ENCODE measurements around the gene LRRC7. TPM values are rescaled to one million over a fixed set of nuclear protein-coding genes. Genes with fewer than 3 reads are reported as not detected.

The LRRC7 gene
- total RNA-seq, 1 experiment from 2014 or later = 0.14 TPM

GRCh38 chr1:69691179-69691578 is 123.5 kb downstream of the LRRC7 start:
- H3K4me1 Mint-ChIP-seq (ENCODE audit: low read depth, unreplicated experiment) = no peaks in the 10 kb centered on the region
- H3K9me3 Mint-ChIP-seq (ENCODE audit: low read depth, unreplicated experiment) = no peaks in the 10 kb centered on the region
- no TSS peak for BruUV-seq (replicated peaks)
- no peak overlapping the region for H3K4me3 Mint-ChIP-seq (ENCODE audit: low read depth, unreplicated experiment)
- H3K27me3 Mint-ChIP-seq (ENCODE audit: unreplicated experiment) = no peaks in the 10 kb centered on the region
- CTCF ChIA-PET = no interaction called here
- no peak overlapping the region for H3K27ac Mint-ChIP-seq (ENCODE audit: unreplicated experiment)
- no peak for DNase-seq
- intact Hi-C loops (cut with micrococcal nuclease; ENCODE audit: unreplicated experiment) = no loop called here
- no peak for TF ChIP-seq CTCF (IDR thresholded peaks at IDR 0.05; ENCODE audit: unreplicated experiment)
- H3K36me3 Mint-ChIP-seq (ENCODE audit: insufficient read depth, unreplicated experiment) = no peaks in the 10 kb centered on the region

GRCh38 chr1:69693921-69694675 is 126.4 kb downstream of the LRRC7 start:
- H3K27ac Mint-ChIP-seq (ENCODE audit: unreplicated experiment) = no peak overlapping the region
- intact Hi-C loops (cut with micrococcal nuclease; ENCODE audit: unreplicated experiment) = no loop called here
- H3K9me3 Mint-ChIP-seq (ENCODE audit: low read depth, unreplicated experiment) = no peaks in the 10 kb centered on the region
- BruUV-seq (replicated peaks) = no TSS peak
- no peak for DNase-seq
- CTCF ChIA-PET = no interaction called here
- no peaks in the 10 kb centered on the region for H3K27me3 Mint-ChIP-seq (ENCODE audit: unreplicated experiment)
- no peak for TF ChIP-seq CTCF (IDR thresholded peaks at IDR 0.05; ENCODE audit: unreplicated experiment)
- no peak overlapping the region for H3K4me3 Mint-ChIP-seq (ENCODE audit: low read depth, unreplicated experiment)
- no peaks in the 10 kb centered on the region for H3K4me1 Mint-ChIP-seq (ENCODE audit: low read depth, unreplicated experiment)
- no peaks in the 10 kb centered on the region for H3K36me3 Mint-ChIP-seq (ENCODE audit: insufficient read depth, unreplicated experiment)

- CTCF ChIA-PET = interaction anchor here (0.6 kb wide), 1 partner anchor 1184 kb away, joined by 3 read pairs; no protein-coding TSS in a partner anchor
- Mint-ChIP-seq H3K27me3 (ENCODE audit: unreplicated experiment) (no peaks in the 10 kb centered on the region), H3K36me3 (ENCODE audit: insufficient read depth, unreplicated experiment) (no peaks in the 10 kb centered on the region), H3K4me3 (ENCODE audit: low read depth, unreplicated experiment) (no peak overlapping the region), H3K9me3 (ENCODE audit: low read depth, unreplicated experiment) (no peaks in the 10 kb centered on the region), H3K27ac (ENCODE audit: unreplicated experiment) (no peak overlapping the region), H3K4me1 (ENCODE audit: low read depth, unreplicated experiment) (peaks cover 4% of the 10 kb centered on the region)
- DNase-seq = no peak
- TF ChIP-seq CTCF (IDR thresholded peaks at IDR 0.05; ENCODE audit: unreplicated experiment) = no peak
- no TSS peak for BruUV-seq (replicated peaks)
- intact Hi-C loops (cut with micrococcal nuclease; ENCODE audit: unreplicated experiment) = no loop called here
Measured at GRCh38 chr1:69697340-69697739, 129.6 kb downstream of the LRRC7 start.

- intact Hi-C loops (cut with micrococcal nuclease; ENCODE audit: unreplicated experiment) = loop anchor here (10.0 kb wide), 2 partner anchors 326 to 1096 kb away; no protein-coding TSS in a partner anchor
- peak; percentile 38 for TF ChIP-seq CTCF (IDR thresholded peaks at IDR 0.05; ENCODE audit: unreplicated experiment)
- DNase-seq = peak; percentile 60
Measured at GRCh38 chr1:69700770-69701169, 133.0 kb downstream of the LRRC7 start.

More at GRCh38 chr1:69700770-69701169, 133.0 kb downstream of the LRRC7 start:
- no peak overlapping the region for H3K4me3 Mint-ChIP-seq (ENCODE audit: low read depth, unreplicated experiment)
- BruUV-seq (replicated peaks) = no TSS peak
- peaks cover 5% of the 10 kb centered on the region for H3K4me1 Mint-ChIP-seq (ENCODE audit: low read depth, unreplicated experiment)
- H3K9me3 Mint-ChIP-seq (ENCODE audit: low read depth, unreplicated experiment) = no peaks in the 10 kb centered on the region
- no peak overlapping the region for H3K27ac Mint-ChIP-seq (ENCODE audit: unreplicated experiment)
- no peaks in the 10 kb centered on the region for H3K27me3 Mint-ChIP-seq (ENCODE audit: unreplicated experiment)
- H3K36me3 Mint-ChIP-seq (ENCODE audit: insufficient read depth, unreplicated experiment) = no peaks in the 10 kb centered on the region
- CTCF ChIA-PET = no interaction called here
